Stimulated activated naive B cell treated with anti-CD40 and anti-IgM and Interleukin-4, amounts not matched to agents 10 μg/mL and 1 μg/mL and 100 μg/mL, for 72 hours (primary cell): Measurements from ENCODE around the gene COL6A1.

ENCODE experiments used
- ATAC-seq, 2 donors: fragments of 150-1000 bp; cut with Tn5 transposase; replicated peaks; 2 replicates each; pipeline ENCODE4 v1.10.0; 2021; ENCODE audit warnings: moderate library complexity in 1 of 2
- DNase-seq: peaks from one replicate; pipeline ENCODE4 v3.0.0; 2021
- H3K27ac Mint-ChIP-seq: one replicate; pipeline ENCODE4 v1.8.0; 2022; ENCODE audit warnings: mild to moderate bottlenecking, mixed read lengths
- H3K27me3 Mint-ChIP-seq, 2 donors: one replicate each; pipeline ENCODE4 v1.8.0; 2022; ENCODE audit warnings: mixed read lengths in 2 of 2
- H3K36me3 Mint-ChIP-seq, 2 donors: one replicate each; pipeline ENCODE4 v1.8.0; 2022; ENCODE audit warnings: mixed read lengths in 2 of 2, mild to moderate bottlenecking in 1 of 2
- H3K4me1 Mint-ChIP-seq, 2 donors: one replicate each; pipeline ENCODE4 v1.8.0; 2022; ENCODE audit warnings: mixed read lengths in 2 of 2, mild to moderate bottlenecking in 1 of 2
- H3K4me3 Mint-ChIP-seq, 2 donors: one replicate each; pipeline ENCODE4 v1.8.0; 2022; ENCODE audit warnings: mild to moderate bottlenecking in 2 of 2, mixed read lengths in 2 of 2, moderate library complexity in 1 of 2
- H3K9me3 Mint-ChIP-seq, 2 donors: one replicate each; pipeline ENCODE4 v1.8.0; 2022; ENCODE audit warnings: mixed read lengths in 2 of 2, mild to moderate bottlenecking in 1 of 2

COL6A1 gene

DNA sequence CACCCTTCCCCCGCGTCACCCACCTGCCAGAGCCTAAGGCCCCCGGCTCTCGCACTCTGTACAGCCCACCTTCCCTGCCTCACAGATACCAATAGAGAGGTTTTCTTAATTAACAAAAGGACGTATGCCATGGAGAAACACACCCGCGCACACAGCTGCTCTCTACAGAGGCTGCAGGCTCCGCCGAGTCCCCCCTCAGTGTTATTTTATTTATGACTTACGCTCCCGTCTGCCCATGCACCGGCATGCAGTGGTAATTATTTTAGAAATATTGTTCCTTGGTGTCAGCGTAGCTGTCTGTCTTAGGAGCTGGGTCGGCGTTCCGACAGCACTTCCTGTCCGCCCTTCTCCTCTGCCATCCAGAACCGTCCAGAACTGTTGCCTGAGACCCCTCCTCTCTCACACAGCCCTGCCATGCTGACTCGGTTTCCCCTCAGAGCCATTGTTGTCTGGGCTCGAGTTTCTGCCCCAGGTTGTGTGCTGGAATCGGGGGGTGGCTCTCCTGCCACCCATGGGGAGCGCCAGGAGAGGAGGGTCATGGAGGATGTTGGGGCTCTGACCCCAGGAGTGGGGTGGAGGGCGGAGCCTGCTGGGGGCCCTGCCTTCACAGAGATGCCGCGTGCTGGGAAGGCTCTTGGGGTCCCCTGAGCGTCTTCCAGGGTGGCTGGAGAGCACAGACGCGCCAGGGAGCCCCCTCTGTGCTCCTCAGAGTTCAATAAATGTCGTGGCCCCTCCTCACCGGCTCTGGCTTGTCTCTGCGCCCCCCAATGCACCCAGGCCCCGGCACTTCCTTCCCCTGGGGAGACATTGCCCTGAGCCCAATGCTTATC is 39.6 kb upstream of the COL6A1 start:
- Mint-ChIP-seq H3K36me3 (peaks cover 0 to 4% of the 10 kb centered on the region in 2 donors), H3K27me3 (peaks cover 0 to 6% of the 10 kb centered on the region in 2 donors), H3K9me3 (peaks cover 10 to 14% of the 10 kb centered on the region in 2 donors), H3K4me3 (no peak overlapping the region), H3K27ac (no peak overlapping the region), H3K4me1 (no peaks in the 10 kb centered on the region)
- ATAC-seq: no peak
- DNase-seq: no peak

DNA sequence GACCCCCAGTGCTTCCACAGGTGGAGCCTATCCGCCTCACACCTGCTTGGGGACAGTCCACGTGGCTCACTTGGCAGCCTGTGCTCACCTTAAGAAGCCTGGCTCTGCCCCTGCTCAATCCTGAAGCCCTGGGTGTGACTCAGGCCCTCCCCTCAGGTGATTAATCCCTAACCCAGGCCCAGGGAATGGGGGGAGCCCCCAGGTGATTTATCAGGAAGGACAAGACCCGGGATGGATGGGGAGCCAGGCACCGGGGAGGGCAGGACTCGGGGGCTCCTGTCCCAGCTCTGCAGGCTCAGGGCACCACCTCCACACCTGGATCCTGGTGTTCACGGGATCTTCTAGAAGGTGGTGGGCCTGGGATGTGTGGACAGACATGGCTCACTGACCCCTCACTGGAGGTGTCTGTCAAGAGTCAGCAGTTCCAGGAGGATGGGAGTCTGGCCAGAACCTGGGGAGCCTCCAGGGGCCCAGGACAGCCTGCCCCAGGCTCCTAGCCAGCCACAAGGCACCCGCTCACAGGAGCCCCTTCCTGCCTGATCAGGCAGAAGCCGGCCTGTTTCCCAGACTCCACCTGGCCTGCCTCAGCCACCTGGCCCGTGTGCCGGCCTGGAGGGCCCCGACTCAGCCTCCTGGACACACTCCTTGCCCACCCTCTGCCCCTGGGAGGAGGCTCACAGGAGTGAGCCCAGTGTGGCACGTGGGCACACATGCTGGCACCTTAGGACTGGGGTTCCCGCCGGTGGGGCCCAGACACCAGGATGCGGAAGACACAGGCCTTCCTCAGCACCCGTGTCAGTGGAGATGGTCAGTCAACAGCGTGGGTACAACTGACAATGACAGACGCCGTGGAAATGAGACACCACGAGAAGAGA is 38.6 kb upstream of the COL6A1 start:
- H3K27me3 Mint-ChIP-seq: peaks cover 0 to 6% of the 10 kb centered on the region in 2 donors
- no peaks in the 10 kb centered on the region for H3K4me1 Mint-ChIP-seq
- no peak for DNase-seq
- H3K9me3 Mint-ChIP-seq: peaks cover 4% of the 10 kb centered on the region in 2 donors
- no peak for ATAC-seq
- no peak overlapping the region for H3K27ac Mint-ChIP-seq
- no peaks in the 10 kb centered on the region for H3K36me3 Mint-ChIP-seq
- H3K4me3 Mint-ChIP-seq: no peak overlapping the region

DNA sequence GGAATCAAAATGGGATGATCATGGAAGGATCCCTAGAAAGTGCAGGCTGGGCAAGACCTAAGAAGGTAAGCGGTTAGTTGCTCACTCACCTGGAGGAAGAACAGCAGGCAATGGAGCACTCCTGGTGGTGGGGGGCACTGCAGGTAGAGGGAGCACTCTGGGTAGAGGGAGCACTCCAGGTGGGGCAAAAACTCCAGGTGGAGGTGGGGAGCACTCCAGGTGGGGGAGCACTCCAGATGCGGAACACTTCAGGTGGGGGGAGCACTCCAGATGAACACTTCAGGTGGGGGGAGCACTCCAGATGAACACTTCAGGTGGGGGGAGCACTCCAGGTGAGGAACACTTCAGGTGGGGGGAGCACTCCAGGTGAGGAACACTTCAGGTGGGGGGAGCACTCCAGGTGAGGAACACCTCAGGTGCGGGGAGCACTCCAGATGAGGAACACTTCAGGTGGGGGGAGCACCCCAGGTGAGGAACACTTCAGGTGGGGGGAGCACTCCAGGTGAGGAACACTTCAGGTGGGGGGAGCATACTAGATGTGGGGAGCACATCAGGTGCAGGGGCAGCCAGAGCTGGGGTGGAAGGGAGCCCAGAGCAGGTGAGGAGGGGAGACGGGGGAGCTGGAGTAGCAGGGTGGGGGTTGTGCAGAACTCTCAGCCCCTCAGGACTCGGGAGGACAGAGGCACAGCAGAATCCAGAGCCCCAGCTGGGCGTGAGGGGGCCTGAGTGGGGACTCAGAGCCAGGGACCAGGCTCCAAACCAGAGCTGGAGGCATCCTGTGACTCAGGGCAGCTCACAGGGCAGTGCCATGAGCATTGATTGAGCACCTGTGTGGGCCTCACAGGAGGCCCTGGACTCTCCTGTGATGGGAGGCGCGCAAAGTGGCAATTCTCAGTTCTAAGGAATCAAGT is 37.7 kb upstream of the COL6A1 start:
- H3K36me3 Mint-ChIP-seq: no peaks in the 10 kb centered on the region
- no peak overlapping the region for H3K4me3 Mint-ChIP-seq
- peaks cover 4% of the 10 kb centered on the region in 2 donors for H3K9me3 Mint-ChIP-seq
- H3K27me3 Mint-ChIP-seq: peaks cover 0 to 11% of the 10 kb centered on the region in 2 donors
- H3K27ac Mint-ChIP-seq: no peak overlapping the region
- no peaks in the 10 kb centered on the region for H3K4me1 Mint-ChIP-seq
- DNase-seq: no peak
- peak in 1 of 2 donors; percentile 38 for ATAC-seq

- no peaks in the 10 kb centered on the region for H3K4me1 Mint-ChIP-seq
- peaks cover 4% of the 10 kb centered on the region in 2 donors for H3K9me3 Mint-ChIP-seq
- ATAC-seq (no peak), DNase-seq (no peak)
- H3K4me3 Mint-ChIP-seq: no peak overlapping the region
- H3K36me3 Mint-ChIP-seq: no peaks in the 10 kb centered on the region
- H3K27me3 Mint-ChIP-seq: peaks cover 0 to 11% of the 10 kb centered on the region in 2 donors
- no peak overlapping the region for H3K27ac Mint-ChIP-seq
Observed at GRCh38 chr21:45944601-45945000, 37.0 kb upstream of the COL6A1 start.

- H3K27me3 Mint-ChIP-seq: peaks cover 0 to 11% of the 10 kb centered on the region in 2 donors
- H3K4me3 Mint-ChIP-seq: no peak overlapping the region
- peaks cover 4% of the 10 kb centered on the region in 2 donors for H3K9me3 Mint-ChIP-seq
- DNase-seq: no peak
- no peaks in the 10 kb centered on the region for H3K4me1 Mint-ChIP-seq
- H3K27ac Mint-ChIP-seq: no peak overlapping the region
- no peaks in the 10 kb centered on the region for H3K36me3 Mint-ChIP-seq
- peak in 1 of 2 donors; percentile 16 for ATAC-seq
Observed at GRCh38 chr21:45945066-45945867, 36.3 kb upstream of the COL6A1 start.

GRCh38 chr21:45945868-45946210 is 35.7 kb upstream of the COL6A1 start:
- Mint-ChIP-seq H3K4me3 (no peak overlapping the region), H3K4me1 (no peaks in the 10 kb centered on the region), H3K36me3 (no peaks in the 10 kb centered on the region), H3K27ac (no peak overlapping the region), H3K27me3 (peaks cover under 1 to 11% of the 10 kb centered on the region in 2 donors), H3K9me3 (peaks cover 4% of the 10 kb centered on the region in 2 donors)
- DNase-seq (no peak), ATAC-seq (no peak)

DNA sequence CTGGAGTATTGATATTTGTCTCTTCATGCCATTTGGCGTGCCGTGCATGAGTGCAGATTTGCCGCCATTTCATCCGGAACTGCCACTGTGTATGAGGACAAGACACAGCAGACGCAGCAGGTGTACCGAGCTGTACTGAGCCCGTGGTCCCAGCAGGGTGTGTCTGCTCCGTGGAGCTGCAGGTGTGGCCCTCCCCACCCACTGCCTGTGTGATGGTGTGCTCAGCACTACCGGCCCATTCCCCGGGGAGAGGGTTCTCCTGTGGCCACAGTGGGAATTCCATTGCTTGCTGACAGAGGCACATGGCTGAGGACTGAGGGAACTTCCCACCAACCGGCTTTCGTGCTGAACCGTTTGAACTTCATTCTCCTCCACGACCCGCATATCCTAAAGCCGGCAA is 34.3 kb upstream of the COL6A1 start:
- no peaks in the 10 kb centered on the region for H3K4me1 Mint-ChIP-seq
- H3K9me3 Mint-ChIP-seq: peaks cover 4% of the 10 kb centered on the region in 2 donors
- ATAC-seq: no peak
- DNase-seq: no peak
- H3K27me3 Mint-ChIP-seq: peaks cover 4 to 9% of the 10 kb centered on the region in 2 donors
- no peak overlapping the region for H3K27ac Mint-ChIP-seq
- no peak overlapping the region for H3K4me3 Mint-ChIP-seq
- no peaks in the 10 kb centered on the region for H3K36me3 Mint-ChIP-seq

DNA sequence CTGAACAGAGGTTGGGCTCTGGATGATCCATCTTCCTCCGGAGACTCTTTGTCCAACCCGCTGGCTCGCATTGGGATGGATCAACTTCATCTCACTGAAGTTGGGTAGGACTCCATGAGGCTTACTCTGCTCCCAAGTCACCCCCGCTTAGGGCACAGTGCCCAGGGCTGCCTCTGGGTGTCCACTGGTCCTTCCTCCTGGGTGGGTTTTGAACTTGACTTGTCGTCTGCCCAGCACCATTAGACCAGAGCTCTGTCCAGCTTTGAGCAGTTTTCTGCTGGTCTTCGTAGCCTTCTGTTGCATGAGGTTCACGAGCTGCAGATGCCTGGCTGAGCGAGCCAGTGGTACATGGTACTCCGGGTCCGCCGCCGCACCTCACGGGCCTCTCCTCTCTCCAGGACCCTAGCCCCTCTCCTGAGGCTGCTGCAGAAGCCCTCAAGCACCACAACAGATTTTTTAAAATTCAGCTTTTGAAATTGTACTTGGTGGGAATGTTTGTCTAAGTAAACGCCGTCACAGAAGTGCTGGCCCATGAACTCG is 33.8 kb upstream of the COL6A1 start:
- ATAC-seq (no peak), DNase-seq (no peak)
- H3K9me3 Mint-ChIP-seq: peaks cover 4% of the 10 kb centered on the region in 2 donors
- H3K36me3 Mint-ChIP-seq: no peaks in the 10 kb centered on the region
- no peaks in the 10 kb centered on the region for H3K4me1 Mint-ChIP-seq
- H3K27me3 Mint-ChIP-seq: peaks cover 4 to 7% of the 10 kb centered on the region in 2 donors
- H3K27ac Mint-ChIP-seq: no peak overlapping the region
- H3K4me3 Mint-ChIP-seq: no peak overlapping the region

DNA sequence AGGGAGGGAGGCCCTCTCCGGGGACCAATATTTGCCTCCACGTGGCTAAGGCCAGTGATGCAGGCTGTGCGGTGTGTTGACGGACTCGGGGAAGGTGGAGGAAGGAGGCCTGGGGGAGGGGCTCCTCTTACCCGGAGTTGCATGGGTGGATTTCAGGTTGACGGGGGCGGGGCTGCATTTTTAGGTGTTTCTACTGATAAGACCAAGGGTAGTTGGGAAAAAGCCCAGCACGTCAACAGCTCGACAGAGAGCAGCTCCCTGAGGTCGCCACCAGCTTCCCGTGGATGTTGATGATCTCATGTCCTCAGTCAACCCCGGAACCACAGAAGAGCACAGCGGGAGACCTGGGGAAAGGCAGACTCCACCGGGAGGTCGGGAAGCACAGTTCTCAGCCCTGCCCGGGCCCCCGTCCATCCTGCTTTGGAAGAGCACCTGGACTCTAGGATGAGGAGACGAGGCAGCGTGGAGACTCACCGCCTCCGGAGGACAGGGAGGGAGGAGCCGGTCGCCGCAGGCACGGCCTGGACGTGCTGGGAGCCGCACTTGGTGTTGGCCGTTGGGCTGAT is 32.9 kb upstream of the COL6A1 start:
- Mint-ChIP-seq H3K27me3 (peaks cover 4 to 12% of the 10 kb centered on the region in 2 donors), H3K4me3 (no peak overlapping the region), H3K27ac (no peak overlapping the region), H3K9me3 (no peaks in the 10 kb centered on the region), H3K36me3 (no peaks in the 10 kb centered on the region), H3K4me1 (no peaks in the 10 kb centered on the region)
- no peak for DNase-seq
- no peak for ATAC-seq

GRCh38 chr21:45949928-45950739 is 31.4 kb upstream of the COL6A1 start:
- H3K4me3 Mint-ChIP-seq: no peak overlapping the region
- no peaks in the 10 kb centered on the region for H3K9me3 Mint-ChIP-seq
- H3K27me3 Mint-ChIP-seq: peaks cover 4 to 12% of the 10 kb centered on the region in 2 donors
- H3K27ac Mint-ChIP-seq: no peak overlapping the region
- ATAC-seq (no peak), DNase-seq (no peak)
- H3K36me3 Mint-ChIP-seq: no peaks in the 10 kb centered on the region
- no peaks in the 10 kb centered on the region for H3K4me1 Mint-ChIP-seq

DNA sequence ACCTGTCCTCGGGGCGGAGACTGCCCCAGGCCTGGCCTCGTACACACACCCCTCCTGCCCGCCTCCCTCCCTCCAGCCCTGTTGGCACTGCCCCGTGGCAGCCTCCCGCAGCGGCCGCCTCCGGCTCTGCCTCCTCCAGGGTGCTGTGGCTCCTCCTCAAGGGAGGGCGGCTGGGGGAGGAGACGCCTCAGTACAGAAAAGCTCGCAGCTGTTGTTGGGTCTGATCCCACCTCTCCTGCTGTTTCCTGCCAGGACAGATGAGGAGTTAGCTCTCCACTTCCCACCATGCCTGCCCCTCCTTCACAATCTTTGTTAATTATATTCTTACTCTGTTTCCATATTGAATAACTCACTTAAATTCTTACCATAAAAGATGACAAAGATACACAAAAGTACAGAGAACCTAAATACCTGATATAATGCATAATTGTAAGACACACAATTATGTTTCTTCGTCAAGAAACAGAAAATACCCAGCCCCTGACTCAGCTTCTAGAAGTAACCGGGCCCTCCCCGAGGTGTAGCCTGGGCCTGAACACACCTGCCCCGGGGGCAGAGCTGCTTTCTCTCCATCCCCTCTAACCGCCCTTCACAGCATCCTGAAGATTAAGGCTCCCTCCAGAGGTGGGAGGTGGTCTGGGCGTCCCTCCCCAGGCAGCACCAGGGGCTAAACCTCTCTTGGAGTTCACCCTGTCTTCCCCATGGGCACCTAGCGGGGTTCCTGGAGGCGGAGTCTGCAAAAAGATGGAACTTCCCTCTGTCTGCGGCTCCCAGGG is 30.6 kb upstream of the COL6A1 start:
- Mint-ChIP-seq H3K36me3 (no peaks in the 10 kb centered on the region), H3K27me3 (peaks cover 4 to 12% of the 10 kb centered on the region in 2 donors), H3K27ac (peak overlapping the region; percentile 27), H3K4me1 (no peaks in the 10 kb centered on the region), H3K9me3 (no peaks in the 10 kb centered on the region), H3K4me3 (no peak overlapping the region)
- no peak for ATAC-seq
- no peak for DNase-seq

DNA sequence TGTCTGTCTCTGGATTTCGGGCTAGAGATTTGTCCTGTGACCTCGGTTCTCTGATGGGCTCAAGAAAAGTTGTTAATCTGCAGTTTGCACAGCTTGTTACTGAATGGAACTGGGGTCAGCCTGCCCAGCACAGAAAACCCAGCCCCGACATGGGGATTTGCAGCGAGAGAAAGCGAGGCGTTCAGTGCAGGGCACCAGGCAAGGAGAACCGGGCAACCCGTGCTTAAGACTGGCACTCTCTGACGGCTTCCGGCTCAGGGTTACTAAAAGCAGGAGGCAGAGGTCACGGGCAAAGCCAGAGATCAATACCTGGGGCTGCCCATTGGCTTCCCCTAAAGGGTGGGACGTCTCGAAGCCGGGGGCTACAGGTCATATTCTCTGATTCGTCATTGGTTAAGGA is 29.9 kb upstream of the COL6A1 start:
- Mint-ChIP-seq H3K27me3 (peaks cover 4 to 19% of the 10 kb centered on the region in 2 donors), H3K4me1 (no peaks in the 10 kb centered on the region), H3K27ac (no peak overlapping the region), H3K4me3 (no peak overlapping the region), H3K36me3 (no peaks in the 10 kb centered on the region), H3K9me3 (no peaks in the 10 kb centered on the region)
- DNase-seq (no peak), ATAC-seq (no peak)
